Endothelial cell (in vitro differentiated cells): ENCODE results near the gene XRRA1. TPM values are rescaled to one million over a fixed set of nuclear protein-coding genes. Genes with fewer than 3 reads are reported as not detected.
"Not testable (repeated sequence)": the region's sequence is repeated elsewhere in the genome, so short reads cannot be mapped to it uniquely, and the experiment has no call there.

Experiments used
- DNase-seq: peaks from one replicate; pipeline ENCODE4 v3.0.0; 2021; ENCODE audit warnings: low spot score
- H3K27ac Mint-ChIP-seq: one replicate; pipeline ENCODE4 v1.8.0; 2021; ENCODE audit warnings: mixed read lengths, inconsistent platforms; ENCODE audit not compliant: unreplicated experiment
- H3K27me3 Mint-ChIP-seq: one replicate; pipeline ENCODE4 v1.8.0; 2021; ENCODE audit warnings: mild to moderate bottlenecking, moderate library complexity, mixed read lengths, inconsistent platforms; ENCODE audit not compliant: unreplicated experiment
- H3K36me3 Mint-ChIP-seq: one replicate; pipeline ENCODE4 v1.8.0; 2021; ENCODE audit warnings: mild to moderate bottlenecking, low read depth, mixed read lengths, inconsistent platforms; ENCODE audit not compliant: unreplicated experiment
- H3K4me1 Mint-ChIP-seq: one replicate; pipeline ENCODE4 v1.8.0; 2021; ENCODE audit warnings: mild to moderate bottlenecking, mixed read lengths, inconsistent platforms; ENCODE audit not compliant: unreplicated experiment
- H3K4me3 Mint-ChIP-seq: one replicate; pipeline ENCODE4 v1.8.0; 2021; ENCODE audit warnings: mild to moderate bottlenecking, mixed read lengths, inconsistent platforms; ENCODE audit not compliant: unreplicated experiment
- H3K9me3 Mint-ChIP-seq: one replicate; pipeline ENCODE4 v1.8.0; 2021; ENCODE audit warnings: mixed read lengths, inconsistent platforms; ENCODE audit not compliant: unreplicated experiment
- total RNA-seq: library from RNA; stranded (reverse); fragmentation: NEBNext Ultra II Directional; extraction: Animal tissue kit (Norgen Biotek cat#: 25700); gene quantifications from one replicate; pipeline ENCODE4 v1.2.1, GENCODE V29; 2021; ENCODE audit not compliant: unreplicated experiment
- TF ChIP-seq, protein P1 (sequence below): fragments of 200-600 bp; sonication (generic); IDR thresholded peaks from one replicate; pipeline ENCODE4 v1.5.0; 2021; ENCODE audit warnings: antibody characterized with exemption; ENCODE audit not compliant: unreplicated experiment

Gene XRRA1
- total RNA-seq, 1 donor from 2014 or later, result 8.0 TPM

DNA sequence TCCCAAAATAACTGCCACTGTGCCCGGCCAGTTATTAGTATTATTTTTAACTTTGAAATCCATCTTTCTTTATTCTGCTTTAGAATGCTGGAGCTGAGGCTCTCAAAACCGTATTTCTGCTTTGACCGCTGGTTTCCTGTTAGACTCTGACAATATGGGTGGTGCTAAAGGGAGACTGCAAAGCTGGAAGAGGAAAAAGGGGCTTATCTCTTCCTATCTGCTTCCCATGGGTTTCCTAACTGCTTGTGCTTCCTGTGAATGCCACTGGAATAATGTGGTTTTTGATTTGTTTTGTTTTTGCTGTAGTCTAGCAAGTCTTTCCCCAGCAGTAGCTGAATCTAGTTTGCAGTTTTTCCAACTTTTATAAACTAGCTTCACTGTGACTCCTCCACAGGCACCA lies 43.6 kb downstream of the XRRA1 start:
- Mint-ChIP-seq H3K9me3 (no peaks in the 10 kb centered on the region), H3K36me3 (peaks cover 34% of the 10 kb centered on the region), H3K4me3 (no peak overlapping the region), H3K4me1 (peaks cover 16% of the 10 kb centered on the region), H3K27ac (peak overlapping the region; percentile 98), H3K27me3 (peaks cover 2% of the 10 kb centered on the region)
- peak; percentile 15 for DNase-seq
- TF ChIP-seq, protein P1, sequence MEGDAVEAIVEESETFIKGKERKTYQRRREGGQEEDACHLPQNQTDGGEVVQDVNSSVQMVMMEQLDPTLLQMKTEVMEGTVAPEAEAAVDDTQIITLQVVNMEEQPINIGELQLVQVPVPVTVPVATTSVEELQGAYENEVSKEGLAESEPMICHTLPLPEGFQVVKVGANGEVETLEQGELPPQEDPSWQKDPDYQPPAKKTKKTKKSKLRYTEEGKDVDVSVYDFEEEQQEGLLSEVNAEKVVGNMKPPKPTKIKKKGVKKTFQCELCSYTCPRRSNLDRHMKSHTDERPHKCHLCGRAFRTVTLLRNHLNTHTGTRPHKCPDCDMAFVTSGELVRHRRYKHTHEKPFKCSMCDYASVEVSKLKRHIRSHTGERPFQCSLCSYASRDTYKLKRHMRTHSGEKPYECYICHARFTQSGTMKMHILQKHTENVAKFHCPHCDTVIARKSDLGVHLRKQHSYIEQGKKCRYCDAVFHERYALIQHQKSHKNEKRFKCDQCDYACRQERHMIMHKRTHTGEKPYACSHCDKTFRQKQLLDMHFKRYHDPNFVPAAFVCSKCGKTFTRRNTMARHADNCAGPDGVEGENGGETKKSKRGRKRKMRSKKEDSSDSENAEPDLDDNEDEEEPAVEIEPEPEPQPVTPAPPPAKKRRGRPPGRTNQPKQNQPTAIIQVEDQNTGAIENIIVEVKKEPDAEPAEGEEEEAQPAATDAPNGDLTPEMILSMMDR, result no peak

DNA sequence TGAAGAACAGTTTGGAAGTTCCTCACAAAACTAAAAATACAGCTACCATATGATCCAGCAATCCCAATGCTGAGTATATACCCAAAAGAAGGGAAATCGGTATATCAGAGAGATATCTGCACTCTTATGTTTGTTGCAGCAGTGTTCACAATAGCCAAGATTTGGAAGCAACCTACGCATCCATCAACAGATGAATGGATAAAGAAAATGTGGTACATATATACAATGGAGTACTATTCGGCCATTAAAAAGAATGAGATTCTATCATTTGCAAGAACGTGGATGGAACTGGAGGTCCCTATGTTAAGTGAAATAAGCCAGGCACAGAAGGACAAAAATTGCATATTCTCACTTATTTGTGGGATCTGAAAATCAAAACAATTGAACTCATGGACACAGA lies 46.5 kb downstream of the XRRA1 start:
- H3K27me3 Mint-ChIP-seq, result peaks cover 2% of the 10 kb centered on the region
- peaks cover 30% of the 10 kb centered on the region for H3K36me3 Mint-ChIP-seq
- H3K4me1 Mint-ChIP-seq, result peaks cover 16% of the 10 kb centered on the region
- DNase-seq, result no peak
- no peak overlapping the region for H3K27ac Mint-ChIP-seq
- TF ChIP-seq, protein P1, result no peak
- no peak overlapping the region for H3K4me3 Mint-ChIP-seq
- H3K9me3 Mint-ChIP-seq, result peaks cover 3% of the 10 kb centered on the region

DNA sequence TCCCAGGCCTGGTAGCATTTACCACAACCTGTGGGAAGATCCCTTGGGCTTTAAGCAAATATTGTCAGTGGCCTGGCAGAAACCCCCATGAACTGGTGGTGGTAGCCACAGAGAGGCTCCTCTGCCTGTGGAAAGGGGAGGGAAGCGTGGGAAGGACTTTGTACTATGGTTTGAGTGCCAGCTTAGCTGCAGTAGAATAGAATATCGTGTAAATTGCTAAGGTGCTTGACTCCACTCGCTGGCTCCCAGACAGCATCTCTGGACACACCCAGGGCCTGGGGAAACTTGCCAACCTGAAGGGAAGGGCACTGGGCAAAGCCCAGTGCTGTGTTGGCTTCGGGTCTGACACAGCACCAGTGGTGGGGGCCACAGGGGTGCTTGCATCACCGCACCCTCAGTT lies 52.6 kb downstream of the XRRA1 start:
- TF ChIP-seq, protein P1, result no peak
- H3K4me1 Mint-ChIP-seq, result no peaks in the 10 kb centered on the region
- peak overlapping the region; percentile 47 for H3K4me3 Mint-ChIP-seq
- H3K36me3 Mint-ChIP-seq, result peaks cover 44% of the 10 kb centered on the region
- H3K27me3 Mint-ChIP-seq, result peaks cover under 1% of the 10 kb centered on the region
- DNase-seq, result no peak
- no peak overlapping the region for H3K27ac Mint-ChIP-seq
- peaks cover 3% of the 10 kb centered on the region for H3K9me3 Mint-ChIP-seq

DNA sequence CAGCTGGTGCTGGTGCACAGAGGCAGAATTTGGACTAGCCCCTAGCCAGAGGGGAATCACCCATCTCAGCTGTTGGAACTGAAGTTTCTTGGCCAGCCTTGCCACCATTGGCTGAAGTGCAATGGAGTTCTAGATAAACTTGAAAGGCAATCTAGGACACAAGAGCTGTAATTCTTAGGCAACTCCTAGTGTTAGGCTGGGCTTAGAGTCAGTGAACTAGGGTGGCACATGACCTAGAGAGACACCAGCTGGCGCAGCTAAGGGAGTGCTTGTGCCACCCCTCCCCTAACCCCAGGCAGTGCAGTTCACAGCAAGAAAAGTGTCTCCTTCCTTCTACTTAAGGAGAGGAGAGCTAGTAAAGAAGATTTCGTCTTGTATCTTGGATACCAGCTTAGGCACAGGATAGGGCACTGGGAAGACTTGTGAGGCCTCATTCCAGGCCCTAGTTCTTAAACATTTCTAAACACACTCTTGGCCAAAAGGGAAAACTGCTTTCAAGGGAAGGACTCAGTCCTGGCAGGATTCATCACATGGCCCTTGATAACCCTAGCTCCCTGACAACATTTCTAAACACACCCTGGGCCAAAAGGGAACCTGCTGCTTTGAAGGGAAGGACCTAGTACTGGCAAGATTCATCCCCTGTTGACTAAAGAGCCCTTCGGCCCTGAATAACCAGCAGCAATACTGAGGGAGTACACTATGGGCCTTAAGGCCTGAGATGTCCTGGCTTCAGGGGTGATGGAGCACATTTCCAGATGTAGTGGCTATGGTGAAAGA lies 53.4 kb downstream of the XRRA1 start:
- Mint-ChIP-seq H3K4me1 (no peaks in the 10 kb centered on the region), H3K4me3 (peak overlapping the region; percentile 47)

DNA sequence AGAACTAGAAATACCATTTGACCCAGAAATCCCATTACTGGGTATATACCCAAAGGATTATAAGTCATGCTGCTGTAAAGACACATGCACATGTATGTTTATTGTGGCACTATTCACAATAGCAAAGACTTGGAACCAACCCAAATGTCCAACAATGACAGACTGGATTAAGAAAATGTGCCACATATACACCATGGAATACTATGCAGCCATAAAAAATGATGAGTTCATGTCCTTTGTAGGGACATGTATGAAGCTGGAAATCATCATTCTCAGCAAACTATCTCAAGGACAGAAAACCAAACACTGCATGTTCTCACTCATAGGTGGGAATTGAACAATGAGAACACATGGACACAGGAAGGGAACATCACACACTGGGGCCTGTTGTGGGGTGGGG lies 55.9 kb downstream of the XRRA1 start:
- DNase-seq, H3K4me1 Mint-ChIP-seq, H3K9me3 Mint-ChIP-seq, H3K4me3 Mint-ChIP-seq, H3K27ac Mint-ChIP-seq, H3K27me3 Mint-ChIP-seq: not testable (repeated sequence)
- peaks cover 50% of the 10 kb centered on the region for H3K36me3 Mint-ChIP-seq

More for the DNA sequence above, 53.4 kb downstream of the XRRA1 start:
- peaks cover 41% of the 10 kb centered on the region for H3K36me3 Mint-ChIP-seq
- TF ChIP-seq, protein P1, result no peak
- no peak for DNase-seq
- H3K9me3 Mint-ChIP-seq, result peaks cover 3% of the 10 kb centered on the region
- H3K27ac Mint-ChIP-seq, result no peak overlapping the region
- H3K27me3 Mint-ChIP-seq, result peaks cover 2% of the 10 kb centered on the region
